Activated effector memory CD4-positive, alpha-beta T cell treated with anti-CD3 and anti-CD28 coated beads, Interleukin-2, amount 50 U/mL, for 16 hours (primary cell): ENCODE data around the gene RPS14.
"Not testable (repeated sequence)": the region's sequence is repeated elsewhere in the genome, so short reads cannot be mapped to it uniquely, and the experiment has no call there.

Experiments
- DNase-seq: peaks from one replicate; pipeline ENCODE4 v3.0.0-alpha.2; 2020

RPS14 gene

GRCh38 chr5:150479416-150479815 lies 29.9 kb upstream of the RPS14 start:
- DNase-seq = no peak

- DNase-seq = not testable (repeated sequence)
These were observed 27.0 kb upstream of the RPS14 start for GRCh38 chr5:150476568-150476967.

GRCh38 chr5:150473673-150474358 lies 24.3 kb upstream of the RPS14 start:
- DNase-seq = no peak

- DNase-seq = no peak
These were observed 20.4 kb upstream of the RPS14 start for GRCh38 chr5:150469718-150470469.

GRCh38 chr5:150468206-150468605 lies 18.7 kb upstream of the RPS14 start:
- no peak for DNase-seq

- DNase-seq = no peak
These were observed 16.4 kb upstream of the RPS14 start for GRCh38 chr5:150465927-150466326.

GRCh38 chr5:150464554-150465012 lies 15.0 kb upstream of the RPS14 start:
- no peak for DNase-seq

GRCh38 chr5:150461231-150461630 lies 11.7 kb upstream of the RPS14 start:
- no peak for DNase-seq

- DNase-seq = no peak
These were observed 11.2 kb upstream of the RPS14 start for GRCh38 chr5:150460781-150461180.

GRCh38 chr5:150458802-150459557 lies 9.4 kb upstream of the RPS14 start:
- DNase-seq = peak; percentile 96

GRCh38 chr5:150457562-150458240 lies 8.2 kb upstream of the RPS14 start:
- DNase-seq = no peak

- DNase-seq = no peak
These were observed 7.6 kb upstream of the RPS14 start for GRCh38 chr5:150457121-150457520.

- DNase-seq = no peak
These were observed 5.1 kb upstream of the RPS14 start for GRCh38 chr5:150454492-150455229.

GRCh38 chr5:150454027-150454426 lies 4.5 kb upstream of the RPS14 start:
- DNase-seq = not testable (repeated sequence)

- no peak for DNase-seq
These were observed 3.4 kb upstream of the RPS14 start for GRCh38 chr5:150452914-150453313.

- DNase-seq = no peak
These were observed 2.1 kb upstream of the RPS14 start for GRCh38 chr5:150451594-150451993.

GRCh38 chr5:150448952-150449516 lies 505 bp downstream of the RPS14 start:
- DNase-seq = no peak

- no peak for DNase-seq
These were observed 1.2 kb downstream of the RPS14 start for GRCh38 chr5:150448334-150448733.

- no peak for DNase-seq
These were observed 2.4 kb downstream of the RPS14 start for GRCh38 chr5:150447188-150447587.

- no peak for DNase-seq
These were observed 3.0 kb downstream of the RPS14 start for GRCh38 chr5:150446583-150446982.

- DNase-seq = no peak
These were observed 3.5 kb downstream of the RPS14 start for GRCh38 chr5:150446088-150446487.

GRCh38 chr5:150444770-150445169 lies 4.8 kb downstream of the RPS14 start:
- DNase-seq = no peak
